ENCODE measurements around the gene TFDP2. TPM values are rescaled to one million over a fixed set of nuclear protein-coding genes. Genes with fewer than 3 reads are reported as not detected.
"Not testable (repeated sequence)": the region's sequence is repeated elsewhere in the genome, so short reads cannot be mapped to it uniquely, and the experiment has no call there.

The TFDP2 gene
- total and polyA plus RNA-seq, 4 donors: 13.3 to 62.5 (median 27.8) TPM

GRCh38 chr3:141914311-141914710, 235.0 kb downstream of the TFDP2 start:
- WGBS, 2 donors: 90 to 91% methylated on average over 4 of the region's 4 CpGs
- Histone ChIP-seq H3K27me3 (ENCODE audit: control insufficient read depth in 1 of 2, insufficient read depth in 2 of 2, low read length in 1 of 2) (no peaks in the 10 kb centered on the region), H3K27ac (ENCODE audit: low read depth in 1 of 2, low read length in 2 of 2) (no peak overlapping the region), H3K9me3 (ENCODE audit: control insufficient read depth, low read length) (no peaks in the 10 kb centered on the region), H3K4me1 (ENCODE audit: control insufficient read depth in 1 of 2, insufficient read depth in 2 of 2, low read length in 2 of 2) (no peaks in the 10 kb centered on the region), H3K4me3 (ENCODE audit: low read length in 2 of 2) (no peak overlapping the region), H3K36me3 (ENCODE audit: control insufficient read depth in 1 of 2, insufficient read depth in 2 of 2, low read length in 1 of 2) (peaks cover 0 to 2% of the 10 kb centered on the region in 2 donors)
- DNase-seq: no peak
- intact Hi-C loops (cut with DNase I): loop anchor here (5.0 to 10.0 kb wide), 2 partner anchors 180 to 337 kb away; partner anchors contain the start of gene RNF7 (in 1 of the 2)
- no peak for ATAC-seq (ENCODE audit: low FRiP score)

GRCh38 chr3:141913150-141913811, 236.1 kb downstream of the TFDP2 start:
- Histone ChIP-seq H3K27me3 (ENCODE audit: control insufficient read depth in 1 of 2, insufficient read depth in 2 of 2, low read length in 1 of 2) (no peaks in the 10 kb centered on the region), H3K27ac (ENCODE audit: low read depth in 1 of 2, low read length in 2 of 2) (no peak overlapping the region), H3K36me3 (ENCODE audit: control insufficient read depth in 1 of 2, insufficient read depth in 2 of 2, low read length in 1 of 2) (peaks cover 0 to 2% of the 10 kb centered on the region in 2 donors), H3K4me1 (ENCODE audit: control insufficient read depth in 1 of 2, insufficient read depth in 2 of 2, low read length in 2 of 2) (no peaks in the 10 kb centered on the region), H3K9me3 (ENCODE audit: control insufficient read depth, low read length) (no peaks in the 10 kb centered on the region), H3K4me3 (ENCODE audit: low read length in 2 of 2) (no peak overlapping the region)
- peak; percentile 60 for ATAC-seq (ENCODE audit: low FRiP score)
- 39 to 47% methylated on average over 1 of the region's 1 CpG for WGBS, 2 donors
- intact Hi-C loops (cut with DNase I): loop anchor here (5.0 to 10.0 kb wide), 2 partner anchors 178 to 336 kb away; partner anchors contain the start of gene RNF7 (in 1 of the 2)
- no peak for DNase-seq

GRCh38 chr3:141909986-141910385, 239.4 kb downstream of the TFDP2 start:
- not testable (repeated sequence) for H3K4me3 ChIP-seq (ENCODE audit: low read length in 2 of 2); H3K9me3 ChIP-seq (ENCODE audit: control insufficient read depth, low read length); H3K27me3 ChIP-seq (ENCODE audit: control insufficient read depth in 1 of 2, insufficient read depth in 2 of 2, low read length in 1 of 2); ATAC-seq (ENCODE audit: low FRiP score); DNase-seq; H3K27ac ChIP-seq (ENCODE audit: low read depth in 1 of 2, low read length in 2 of 2); H3K4me1 ChIP-seq (ENCODE audit: control insufficient read depth in 1 of 2, insufficient read depth in 2 of 2, low read length in 2 of 2); H3K36me3 ChIP-seq (ENCODE audit: control insufficient read depth in 1 of 2, insufficient read depth in 2 of 2, low read length in 1 of 2)
- intact Hi-C loops (cut with DNase I): loop anchor here (5.0 to 10.0 kb wide), 2 partner anchors 175 to 333 kb away; partner anchors contain the start of gene RNF7 (in 1 of the 2)
- 94 to 96% methylated on average over 4 of the region's 4 CpGs for WGBS, 2 donors

GRCh38 chr3:141909408-141909807, 239.9 kb downstream of the TFDP2 start:
- Histone ChIP-seq H3K9me3 (ENCODE audit: control insufficient read depth, low read length) (no peaks in the 10 kb centered on the region), H3K27ac (ENCODE audit: low read depth in 1 of 2, low read length in 2 of 2) (no peak overlapping the region), H3K4me1 (ENCODE audit: control insufficient read depth in 1 of 2, insufficient read depth in 2 of 2, low read length in 2 of 2) (no peaks in the 10 kb centered on the region), H3K4me3 (ENCODE audit: low read length in 2 of 2) (no peak overlapping the region), H3K27me3 (ENCODE audit: control insufficient read depth in 1 of 2, insufficient read depth in 2 of 2, low read length in 1 of 2) (no peaks in the 10 kb centered on the region), H3K36me3 (ENCODE audit: control insufficient read depth in 1 of 2, insufficient read depth in 2 of 2, low read length in 1 of 2) (peaks cover 0 to 3% of the 10 kb centered on the region in 2 donors)
- DNase-seq (no peak), ATAC-seq (ENCODE audit: low FRiP score) (no peak)
- intact Hi-C loops (cut with DNase I): no loop called here

GRCh38 chr3:141905129-141905528, 244.2 kb downstream of the TFDP2 start:
- no peak for ATAC-seq (ENCODE audit: low FRiP score)
- intact Hi-C loops (cut with DNase I): no loop called here
- no peaks in the 10 kb centered on the region for H3K4me1 ChIP-seq (ENCODE audit: control insufficient read depth in 1 of 2, insufficient read depth in 2 of 2, low read length in 2 of 2)
- no peak for DNase-seq
- no peaks in the 10 kb centered on the region for H3K27me3 ChIP-seq (ENCODE audit: control insufficient read depth in 1 of 2, insufficient read depth in 2 of 2, low read length in 1 of 2)
- WGBS, 2 donors: 88 to 90% methylated on average over 2 of the region's 2 CpGs
- H3K36me3 ChIP-seq (ENCODE audit: control insufficient read depth in 1 of 2, insufficient read depth in 2 of 2, low read length in 1 of 2): peaks cover 0 to 2% of the 10 kb centered on the region in 2 donors
- no peak overlapping the region for H3K4me3 ChIP-seq (ENCODE audit: low read length in 2 of 2)
- H3K27ac ChIP-seq (ENCODE audit: low read depth in 1 of 2, low read length in 2 of 2): no peak overlapping the region
- H3K9me3 ChIP-seq (ENCODE audit: control insufficient read depth, low read length): no peaks in the 10 kb centered on the region

DNA sequence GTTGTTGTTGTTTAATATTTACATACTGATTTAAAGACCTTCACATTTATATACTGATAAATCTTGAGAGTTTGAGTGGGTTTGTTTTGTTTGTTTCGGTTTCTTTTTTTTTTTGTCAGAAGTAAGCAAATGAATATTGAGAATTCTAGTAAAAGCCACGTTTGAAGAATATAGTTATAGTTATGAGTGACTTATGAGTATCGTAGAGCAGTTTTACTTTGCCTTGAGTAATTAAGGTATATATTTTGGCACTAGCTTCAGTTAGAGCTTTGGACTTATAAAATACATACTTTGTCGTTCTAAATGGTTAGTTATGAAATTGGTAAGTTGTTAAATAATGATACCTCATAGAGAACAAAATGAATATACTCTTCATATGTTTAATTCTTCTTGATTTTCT, 245.1 kb downstream of the TFDP2 start:
- Histone ChIP-seq H3K27ac (ENCODE audit: low read depth in 1 of 2, low read length in 2 of 2) (no peak overlapping the region), H3K36me3 (ENCODE audit: control insufficient read depth in 1 of 2, insufficient read depth in 2 of 2, low read length in 1 of 2) (peaks cover 0 to 2% of the 10 kb centered on the region in 2 donors), H3K4me1 (ENCODE audit: control insufficient read depth in 1 of 2, insufficient read depth in 2 of 2, low read length in 2 of 2) (no peaks in the 10 kb centered on the region), H3K9me3 (ENCODE audit: control insufficient read depth, low read length) (no peaks in the 10 kb centered on the region), H3K4me3 (ENCODE audit: low read length in 2 of 2) (no peak overlapping the region), H3K27me3 (ENCODE audit: control insufficient read depth in 1 of 2, insufficient read depth in 2 of 2, low read length in 1 of 2) (no peaks in the 10 kb centered on the region)
- intact Hi-C loops (cut with DNase I): no loop called here
- ATAC-seq (ENCODE audit: low FRiP score): no peak
- WGBS, 2 donors: 86 to 88% methylated on average over 4 of the region's 4 CpGs
- DNase-seq: no peak

DNA sequence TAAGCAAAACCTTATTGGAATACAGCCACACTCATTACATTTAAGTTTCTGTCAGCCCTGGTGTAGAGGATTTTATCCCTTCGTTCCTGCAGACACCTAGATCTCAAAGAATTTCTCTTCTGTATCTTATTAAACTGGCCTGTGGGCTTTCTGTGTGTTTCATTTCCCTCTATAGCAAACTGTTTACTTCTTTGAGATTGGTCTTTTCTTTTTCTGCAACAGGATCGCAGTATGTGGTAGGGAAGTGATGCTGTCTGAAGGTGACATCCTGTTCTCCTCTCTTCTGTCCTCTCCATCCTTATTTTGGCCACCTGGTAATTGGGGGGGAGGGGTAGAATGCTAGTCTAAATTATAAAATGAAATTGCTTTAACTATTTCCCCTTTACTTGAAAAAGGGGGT, 247.4 kb downstream of the TFDP2 start:
- Histone ChIP-seq H3K4me3 (ENCODE audit: low read length in 2 of 2) (no peak overlapping the region), H3K36me3 (ENCODE audit: control insufficient read depth in 1 of 2, insufficient read depth in 2 of 2, low read length in 1 of 2) (peaks cover 0 to 2% of the 10 kb centered on the region in 2 donors), H3K9me3 (ENCODE audit: control insufficient read depth, low read length) (no peaks in the 10 kb centered on the region), H3K27ac (ENCODE audit: low read depth in 1 of 2, low read length in 2 of 2) (no peak overlapping the region), H3K4me1 (ENCODE audit: control insufficient read depth in 1 of 2, insufficient read depth in 2 of 2, low read length in 2 of 2) (no peaks in the 10 kb centered on the region), H3K27me3 (ENCODE audit: control insufficient read depth in 1 of 2, insufficient read depth in 2 of 2, low read length in 1 of 2) (no peaks in the 10 kb centered on the region)
- WGBS, 2 donors: 81 to 84% methylated on average over 2 of the region's 2 CpGs
- DNase-seq (no peak), ATAC-seq (ENCODE audit: low FRiP score) (no peak)
- intact Hi-C loops (cut with DNase I): no loop called here

- Histone ChIP-seq H3K4me3 (ENCODE audit: low read length in 2 of 2) (no peak overlapping the region), H3K27ac (ENCODE audit: low read depth in 1 of 2, low read length in 2 of 2) (no peak overlapping the region), H3K4me1 (ENCODE audit: control insufficient read depth in 1 of 2, insufficient read depth in 2 of 2, low read length in 2 of 2) (no peaks in the 10 kb centered on the region), H3K36me3 (ENCODE audit: control insufficient read depth in 1 of 2, insufficient read depth in 2 of 2, low read length in 1 of 2) (peaks cover 0 to 2% of the 10 kb centered on the region in 2 donors), H3K9me3 (ENCODE audit: control insufficient read depth, low read length) (no peaks in the 10 kb centered on the region), H3K27me3 (ENCODE audit: control insufficient read depth in 1 of 2, insufficient read depth in 2 of 2, low read length in 1 of 2) (no peaks in the 10 kb centered on the region)
- DNase-seq (no peak), ATAC-seq (ENCODE audit: low FRiP score) (no peak)
- 97% methylated on average over 3 of the region's 3 CpGs for WGBS, 2 donors
- intact Hi-C loops (cut with DNase I): no loop called here
Measured at GRCh38 chr3:141900343-141900742, 249.0 kb downstream of the TFDP2 start.

GRCh38 chr3:141898908-141899307, 250.4 kb downstream of the TFDP2 start:
- intact Hi-C loops (cut with DNase I): no loop called here
- Histone ChIP-seq H3K4me1 (ENCODE audit: control insufficient read depth in 1 of 2, insufficient read depth in 2 of 2, low read length in 2 of 2) (no peaks in the 10 kb centered on the region), H3K27ac (ENCODE audit: low read depth in 1 of 2, low read length in 2 of 2) (no peak overlapping the region), H3K9me3 (ENCODE audit: control insufficient read depth, low read length) (no peaks in the 10 kb centered on the region), H3K27me3 (ENCODE audit: control insufficient read depth in 1 of 2, insufficient read depth in 2 of 2, low read length in 1 of 2) (no peaks in the 10 kb centered on the region), H3K36me3 (ENCODE audit: control insufficient read depth in 1 of 2, insufficient read depth in 2 of 2, low read length in 1 of 2) (no peaks in the 10 kb centered on the region), H3K4me3 (ENCODE audit: low read length in 2 of 2) (no peak overlapping the region)
- WGBS, 2 donors: 100% methylated on average over 1 of the region's 1 CpG
- ATAC-seq (ENCODE audit: low FRiP score): no peak
- no peak for DNase-seq

Data from aorta (tissue), 5 donors.